ENCODE results near the gene KANSL1L.
"Not testable (repeated sequence)": the region's sequence is repeated elsewhere in the genome, so short reads cannot be mapped to it uniquely, and the experiment has no call there.

DNA sequence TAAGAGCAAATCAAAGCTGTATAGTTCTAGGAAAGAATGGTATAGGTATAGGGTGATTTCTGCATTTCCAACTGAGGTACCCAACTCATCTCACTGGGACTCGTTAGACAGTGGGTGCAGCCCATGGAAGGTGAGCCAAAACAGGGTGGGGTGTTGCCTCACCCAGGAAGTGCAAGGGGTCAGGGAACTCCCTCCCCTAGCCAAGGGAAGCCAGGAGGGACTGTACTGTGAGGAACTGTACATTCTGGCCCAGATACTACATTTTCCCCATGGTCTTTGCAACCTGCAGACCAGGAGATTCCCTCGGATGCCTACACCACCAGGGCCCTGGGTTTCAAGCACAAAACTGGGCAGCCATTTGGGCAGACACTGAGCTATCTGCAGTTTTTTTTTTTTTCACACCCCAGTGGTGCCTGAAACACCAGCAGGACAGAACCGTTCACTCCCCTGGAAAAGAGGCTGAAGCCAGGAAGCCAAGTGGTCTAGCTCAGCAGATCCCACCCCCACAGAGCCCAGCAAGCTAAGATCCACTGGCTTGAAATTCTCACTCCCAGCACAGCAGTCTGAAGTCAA, 9.9 kb upstream of the KANSL1L start:
- TF ChIP-seq POLR2AphosphoS5 (IDR thresholded peaks at IDR 0.05; ENCODE audit: low read length); POLR2A (IDR thresholded peaks at IDR 0.05; ENCODE audit: low read depth, low read length); NR2C2 (IDR thresholded peaks at IDR 0.05; ENCODE audit: borderline replicate concordance, control insufficient read depth, insufficient read length, low read depth); SUZ12 (IDR thresholded peaks at IDR 0.05; ENCODE audit: unreplicated experiment); RAD51 (IDR thresholded peaks at IDR 0.05); TCF7 (IDR thresholded peaks at IDR 0.05; ENCODE audit: borderline replicate concordance); CREM (IDR thresholded peaks at IDR 0.05; ENCODE audit: low read depth); ATF2 (IDR thresholded peaks at IDR 0.05; ENCODE audit: low read length); CHD1 (IDR thresholded peaks at IDR 0.05; ENCODE audit: low read depth, low read length): not testable (repeated sequence)
- TF ChIP-seq, protein P1, sequence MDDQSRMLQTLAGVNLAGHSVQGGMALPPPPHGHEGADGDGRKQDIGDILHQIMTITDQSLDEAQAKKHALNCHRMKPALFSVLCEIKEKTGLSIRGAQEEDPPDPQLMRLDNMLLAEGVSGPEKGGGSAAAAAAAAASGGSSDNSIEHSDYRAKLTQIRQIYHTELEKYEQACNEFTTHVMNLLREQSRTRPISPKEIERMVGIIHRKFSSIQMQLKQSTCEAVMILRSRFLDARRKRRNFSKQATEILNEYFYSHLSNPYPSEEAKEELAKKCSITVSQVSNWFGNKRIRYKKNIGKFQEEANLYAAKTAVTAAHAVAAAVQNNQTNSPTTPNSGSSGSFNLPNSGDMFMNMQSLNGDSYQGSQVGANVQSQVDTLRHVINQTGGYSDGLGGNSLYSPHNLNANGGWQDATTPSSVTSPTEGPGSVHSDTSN (IDR thresholded peaks at IDR 0.05; ENCODE audit: insufficient replicate concordance, low read depth, low read length), result not testable (repeated sequence)
- TF ChIP-seq, protein P2, sequence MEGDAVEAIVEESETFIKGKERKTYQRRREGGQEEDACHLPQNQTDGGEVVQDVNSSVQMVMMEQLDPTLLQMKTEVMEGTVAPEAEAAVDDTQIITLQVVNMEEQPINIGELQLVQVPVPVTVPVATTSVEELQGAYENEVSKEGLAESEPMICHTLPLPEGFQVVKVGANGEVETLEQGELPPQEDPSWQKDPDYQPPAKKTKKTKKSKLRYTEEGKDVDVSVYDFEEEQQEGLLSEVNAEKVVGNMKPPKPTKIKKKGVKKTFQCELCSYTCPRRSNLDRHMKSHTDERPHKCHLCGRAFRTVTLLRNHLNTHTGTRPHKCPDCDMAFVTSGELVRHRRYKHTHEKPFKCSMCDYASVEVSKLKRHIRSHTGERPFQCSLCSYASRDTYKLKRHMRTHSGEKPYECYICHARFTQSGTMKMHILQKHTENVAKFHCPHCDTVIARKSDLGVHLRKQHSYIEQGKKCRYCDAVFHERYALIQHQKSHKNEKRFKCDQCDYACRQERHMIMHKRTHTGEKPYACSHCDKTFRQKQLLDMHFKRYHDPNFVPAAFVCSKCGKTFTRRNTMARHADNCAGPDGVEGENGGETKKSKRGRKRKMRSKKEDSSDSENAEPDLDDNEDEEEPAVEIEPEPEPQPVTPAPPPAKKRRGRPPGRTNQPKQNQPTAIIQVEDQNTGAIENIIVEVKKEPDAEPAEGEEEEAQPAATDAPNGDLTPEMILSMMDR (IDR thresholded peaks at IDR 0.05 in 2 of 3, conservative IDR thresholded peaks at IDR 0.05 in 1 of 3; ENCODE audit: control insufficient read depth in 2 of 3, extremely low read depth in 1 of 3, insufficient read depth in 1 of 3, low read depth in 3 of 3, low read length in 3 of 3), result not testable (repeated sequence)
- TF ChIP-seq, protein P3, sequence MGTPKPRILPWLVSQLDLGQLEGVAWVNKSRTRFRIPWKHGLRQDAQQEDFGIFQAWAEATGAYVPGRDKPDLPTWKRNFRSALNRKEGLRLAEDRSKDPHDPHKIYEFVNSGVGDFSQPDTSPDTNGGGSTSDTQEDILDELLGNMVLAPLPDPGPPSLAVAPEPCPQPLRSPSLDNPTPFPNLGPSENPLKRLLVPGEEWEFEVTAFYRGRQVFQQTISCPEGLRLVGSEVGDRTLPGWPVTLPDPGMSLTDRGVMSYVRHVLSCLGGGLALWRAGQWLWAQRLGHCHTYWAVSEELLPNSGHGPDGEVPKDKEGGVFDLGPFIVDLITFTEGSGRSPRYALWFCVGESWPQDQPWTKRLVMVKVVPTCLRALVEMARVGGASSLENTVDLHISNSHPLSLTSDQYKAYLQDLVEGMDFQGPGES (IDR thresholded peaks at IDR 0.05), result not testable (repeated sequence)
